AML-193 (cell line): ENCODE measurements around the gene NPAS3.

ENCODE experiments used
- DNase-seq, 2 experiments: peaks; one replicate each; lab custom pipeline; 2025; lab: John Stamatoyannopoulos, UW

The NPAS3 gene

DNA sequence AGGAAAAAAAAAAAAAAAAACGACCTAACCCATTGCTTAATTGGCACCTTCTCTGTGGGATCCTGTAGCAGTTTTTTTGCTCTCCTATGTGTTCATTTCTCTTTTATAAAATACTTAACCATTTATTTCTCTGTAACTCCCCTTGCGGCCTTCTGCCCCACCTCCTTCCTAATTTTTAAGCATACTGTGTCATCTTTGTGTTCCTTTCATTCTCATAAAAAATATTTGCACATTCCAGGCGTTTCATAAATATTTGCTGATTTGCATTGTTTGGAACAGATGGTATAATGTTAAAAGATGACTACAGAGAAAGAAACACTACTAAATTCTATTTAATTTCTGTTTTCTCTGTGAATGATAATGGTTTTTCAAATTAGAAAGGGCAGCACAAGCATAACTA lies 77.9 kb downstream of the NPAS3 start:
- no peak for DNase-seq

- no peak for DNase-seq
Measured at GRCh38 chr14:33017016-33017415, 78.3 kb downstream of the NPAS3 start.

DNA sequence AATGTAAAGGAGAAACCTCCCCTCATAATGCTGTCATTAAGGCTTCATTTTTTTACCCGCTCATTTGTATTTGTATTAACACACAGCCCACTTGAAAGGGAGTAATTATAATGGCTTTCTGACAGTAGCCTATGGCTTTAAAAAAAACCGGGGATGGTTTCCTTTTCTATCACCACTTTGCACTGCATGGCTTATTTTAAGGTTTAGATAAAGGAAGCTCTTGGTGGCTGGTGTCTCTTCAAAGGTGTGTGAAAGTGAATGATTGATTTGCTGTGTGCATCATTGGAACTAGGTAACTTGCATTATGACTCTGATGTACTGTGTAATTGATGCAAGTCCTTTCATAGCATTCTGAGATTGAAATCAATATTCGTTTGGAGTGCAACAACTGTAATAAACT lies 80.7 kb downstream of the NPAS3 start:
- DNase-seq = no peak

GRCh38 chr14:33026850-33027430 lies 88.3 kb downstream of the NPAS3 start:
- no peak for DNase-seq

GRCh38 chr14:33029511-33029910 lies 90.8 kb downstream of the NPAS3 start:
- DNase-seq = no peak

DNA sequence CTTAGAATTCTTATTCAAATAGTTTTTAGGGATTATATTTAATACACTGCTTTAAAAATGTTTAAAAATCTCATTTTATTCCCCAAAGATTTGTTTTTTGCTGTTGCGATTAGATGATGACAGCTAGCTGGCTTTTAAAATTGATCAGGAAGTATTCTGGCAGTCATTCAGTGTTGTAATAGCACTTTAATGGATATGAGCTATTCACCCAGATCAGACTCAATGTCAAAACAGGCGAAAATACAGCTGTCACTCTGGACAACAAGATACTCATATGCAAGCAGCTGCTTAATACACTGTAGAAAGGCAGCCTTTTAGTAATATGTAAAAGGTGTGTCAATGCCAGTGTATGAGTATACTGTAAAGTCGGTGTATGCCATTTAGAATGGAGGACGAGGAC lies 91.7 kb downstream of the NPAS3 start:
- DNase-seq = no peak

- no peak for DNase-seq
Measured at GRCh38 chr14:33035416-33036194, 96.9 kb downstream of the NPAS3 start.

DNA sequence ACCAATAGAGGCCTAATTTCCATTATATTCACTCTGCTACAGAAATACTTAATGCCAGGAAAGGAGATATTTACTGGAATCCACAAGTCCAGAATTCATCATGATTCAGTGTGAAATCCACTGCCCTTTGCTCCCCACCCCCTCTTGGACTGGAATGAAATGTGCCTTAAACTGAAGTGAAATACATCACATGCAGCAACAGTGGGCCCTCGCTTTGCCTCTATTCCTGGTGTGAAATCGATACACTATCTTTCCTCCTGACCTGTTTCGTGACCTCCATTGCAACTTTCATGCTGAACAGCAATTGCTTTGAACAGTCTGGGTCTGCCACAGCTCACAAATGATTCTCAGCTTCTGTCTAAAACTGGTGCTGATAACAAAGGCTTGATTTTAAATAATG lies 100.6 kb downstream of the NPAS3 start:
- no peak for DNase-seq

GRCh38 chr14:33040372-33041140 lies 101.9 kb downstream of the NPAS3 start:
- DNase-seq = no peak

GRCh38 chr14:33042591-33042990 lies 103.9 kb downstream of the NPAS3 start:
- no peak for DNase-seq

GRCh38 chr14:33045760-33046159 lies 107.1 kb downstream of the NPAS3 start:
- DNase-seq = no peak

DNA sequence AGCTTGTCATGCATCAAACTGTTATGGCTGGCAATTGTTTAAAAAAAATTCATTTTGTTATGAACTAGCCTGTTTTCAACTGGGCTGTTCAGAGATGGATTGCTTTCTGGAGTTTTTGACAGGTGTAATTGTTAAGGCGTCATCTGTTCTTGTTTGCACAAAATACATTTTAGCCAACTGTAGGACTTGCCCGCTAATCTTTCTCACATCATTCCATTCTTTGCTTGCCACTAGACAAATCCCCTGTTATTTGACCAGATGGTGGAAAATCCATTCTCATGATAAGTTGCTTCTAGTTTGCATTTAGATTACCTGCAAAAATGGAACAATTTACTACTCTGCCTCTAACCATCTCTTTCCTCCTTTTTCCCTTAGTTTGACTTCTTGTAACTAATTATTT lies 114.3 kb downstream of the NPAS3 start:
- no peak for DNase-seq

- no peak for DNase-seq
Measured at GRCh38 chr14:33056213-33056612, 117.5 kb downstream of the NPAS3 start.

GRCh38 chr14:33057585-33057984 lies 118.9 kb downstream of the NPAS3 start:
- DNase-seq = no peak

DNA sequence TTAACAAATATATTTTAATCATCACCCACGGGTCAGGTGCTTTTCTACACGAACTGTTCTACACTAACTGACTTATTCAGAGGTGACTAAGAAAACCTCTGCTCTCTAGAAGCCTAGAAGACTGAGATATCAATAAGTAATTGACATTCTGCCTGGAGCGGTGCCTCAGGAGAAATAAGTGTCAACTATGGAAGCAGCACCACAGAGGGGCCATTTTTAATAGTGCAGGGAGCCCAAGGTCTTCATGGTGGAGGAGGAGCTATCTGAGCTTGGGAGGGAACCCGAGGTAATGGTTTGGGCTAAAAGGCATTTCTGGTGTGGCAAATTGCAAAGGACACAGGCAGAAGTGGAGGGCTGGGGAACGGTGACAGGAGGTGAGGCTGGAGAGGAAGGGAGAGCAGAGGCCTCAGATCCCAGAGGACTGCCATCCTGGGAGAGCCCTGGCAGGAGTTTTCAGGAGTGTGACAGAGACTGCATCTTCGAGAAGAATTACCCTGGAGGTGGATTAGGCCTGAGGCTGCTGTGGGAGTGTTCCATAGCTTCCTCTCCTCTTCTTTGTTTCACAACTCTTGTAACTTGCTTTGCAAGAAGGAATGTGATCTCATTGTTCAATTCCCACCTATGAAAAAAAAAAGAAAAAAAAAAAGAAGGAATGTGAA lies 123.1 kb downstream of the NPAS3 start:
- no peak for DNase-seq

DNA sequence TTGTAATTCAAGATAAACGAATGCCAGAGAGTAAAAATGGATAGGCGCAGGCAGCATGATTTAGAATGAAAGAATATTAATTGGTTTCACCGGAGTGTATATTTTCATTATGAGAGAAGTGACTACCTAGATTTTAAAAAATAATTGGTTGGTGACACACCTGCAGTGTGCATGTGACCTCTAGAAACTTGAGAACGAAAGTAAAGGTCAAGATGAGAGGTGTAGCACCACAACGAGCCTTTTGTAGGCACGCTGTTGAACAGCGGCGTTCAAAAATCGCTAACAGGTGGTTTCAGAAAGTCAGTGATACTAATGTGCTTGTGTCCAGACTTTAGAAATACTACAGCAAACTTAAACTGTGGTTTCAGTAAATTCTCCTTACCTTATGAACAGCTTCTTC lies 123.8 kb downstream of the NPAS3 start:
- no peak for DNase-seq

DNA sequence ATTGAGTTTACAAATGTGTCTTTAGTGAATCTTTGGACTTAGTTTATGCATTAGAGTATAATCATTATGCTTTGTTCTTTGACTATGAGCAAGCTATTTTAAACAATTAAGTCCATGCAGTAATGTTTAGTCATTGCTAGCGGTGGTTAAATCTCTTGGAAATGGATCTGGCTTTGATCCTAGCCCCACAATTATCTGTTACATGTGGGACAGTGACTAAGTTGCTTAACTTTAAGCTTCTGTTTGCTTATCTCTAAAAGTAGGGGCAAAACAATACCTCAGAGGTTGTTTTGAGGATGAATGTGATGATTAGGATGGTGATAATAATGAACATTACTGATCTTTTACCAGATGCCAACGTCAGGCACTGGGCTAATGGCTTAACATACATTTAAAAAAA lies 124.2 kb downstream of the NPAS3 start:
- DNase-seq = no peak

DNA sequence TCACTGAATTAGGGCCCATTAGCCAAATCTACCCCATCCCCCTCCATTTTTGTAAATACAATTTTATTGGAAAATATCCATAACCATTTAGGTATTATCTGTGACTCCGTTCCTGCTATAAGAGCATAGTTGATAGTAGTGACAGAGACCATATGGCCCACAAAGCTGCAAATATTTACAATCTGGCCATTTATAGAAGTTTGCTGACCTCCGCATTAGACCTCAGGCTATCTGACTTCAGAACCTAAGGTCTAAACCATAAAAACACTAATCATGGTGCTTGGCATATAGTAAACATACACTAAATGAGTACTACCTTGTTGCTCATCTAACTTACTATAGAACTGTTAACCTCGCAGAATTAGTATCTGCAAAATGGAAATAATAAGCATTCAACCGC lies 124.8 kb downstream of the NPAS3 start:
- no peak for DNase-seq

DNA sequence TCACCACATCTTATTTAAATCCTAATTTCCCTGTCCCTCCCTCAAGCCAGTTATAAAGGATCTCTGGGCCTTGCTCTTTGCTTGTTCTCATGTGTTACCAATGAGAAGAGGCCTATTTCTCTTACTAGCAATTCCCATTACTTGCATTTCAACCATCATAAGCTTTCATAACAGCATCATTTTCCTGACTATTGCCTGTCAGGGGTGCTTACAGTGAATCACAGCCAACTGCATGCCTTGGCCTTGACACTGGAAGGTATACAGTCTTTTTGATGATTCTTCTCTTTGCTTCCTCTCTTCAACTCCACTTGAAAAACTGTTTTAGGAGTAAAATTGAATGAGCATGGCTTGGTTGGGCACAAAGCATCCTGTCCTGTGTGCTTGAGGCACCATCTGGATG lies 127.0 kb downstream of the NPAS3 start:
- DNase-seq = no peak

- no peak for DNase-seq
Measured at GRCh38 chr14:33068040-33068439, 129.4 kb downstream of the NPAS3 start.

- no peak for DNase-seq
Measured at GRCh38 chr14:33068626-33069025, 129.9 kb downstream of the NPAS3 start.

DNA sequence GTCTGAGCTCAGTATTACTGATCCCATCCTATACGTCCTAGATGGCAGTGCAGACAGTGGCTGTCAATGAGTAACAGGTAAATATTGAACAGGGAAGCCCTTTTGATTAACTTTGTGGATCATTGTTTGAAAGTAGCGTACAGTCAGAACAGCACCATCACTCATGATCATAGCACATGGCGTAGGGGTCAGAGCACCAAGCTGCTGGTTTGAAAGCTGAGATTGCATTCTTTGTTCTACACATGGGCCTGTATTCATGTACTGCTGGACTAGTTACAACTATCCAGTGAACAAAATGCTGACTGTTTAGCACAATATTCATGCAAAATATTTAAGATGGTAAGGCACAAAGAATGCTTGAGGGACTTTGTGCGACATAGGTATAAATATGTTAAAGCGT lies 131.8 kb downstream of the NPAS3 start:
- DNase-seq = no peak

DNA sequence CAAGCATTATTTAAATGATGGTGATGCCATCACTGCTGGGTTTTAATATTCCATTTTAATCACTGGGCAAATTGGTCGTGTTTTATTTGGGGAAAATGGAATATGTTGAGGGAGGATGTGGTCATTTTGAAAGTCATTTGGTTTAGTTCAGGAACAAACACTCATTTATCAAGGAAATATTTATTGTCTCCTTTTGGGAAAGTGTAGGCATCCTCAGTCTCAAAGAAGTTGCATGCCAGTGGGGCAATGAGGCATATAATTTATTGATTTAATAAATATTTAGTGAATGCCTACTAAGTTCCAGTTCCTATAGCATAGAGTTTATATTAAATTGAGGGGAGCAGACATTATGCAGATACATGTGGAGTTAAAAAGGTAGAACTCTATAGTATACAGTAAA lies 134.3 kb downstream of the NPAS3 start:
- no peak for DNase-seq
